T-cell (primary cell): ENCODE measurements around the gene SRGAP1. TPM values are rescaled to one million over a fixed set of nuclear protein-coding genes. Genes with fewer than 3 reads are reported as not detected.

Experiments used
- ATAC-seq, 4 experiments: fragments of 200-7000 bp in 3 of 4; fragments of 150-1000 bp in 1 of 4; cut with Tn5 transposase; replicated peaks in 1 of 4; 1 replicate in 3 of 4; 2 replicates in 1 of 4; pipeline ENCODE4 v1.10.0; 2021; ENCODE audit warnings: moderate library complexity in 3 of 4, mild to moderate bottlenecking in 2 of 4, moderate number of reproducible peaks in 1 of 4
- CTCF ChIA-PET, 2 donors: fragments of 300-600 bp; sonication (Branson Sonifier 250); formaldehyde crosslinking; loops; one replicate each; lab custom pipeline; 2022; ENCODE audit warnings: antibody characterized with exemption in 2 of 2; lab: Charles Lee
- POLR2A ChIA-PET, 2 donors: fragments of 300-600 bp; sonication (Branson Sonifier 250); formaldehyde crosslinking; loops; one replicate each; lab custom pipeline; 2022; ENCODE audit warnings: antibody characterized with exemption in 2 of 2; lab: Charles Lee
- DNase-seq, 35 experiments: peaks; one replicate each; pipeline versions ENCODE4 v3.0.0 to v3.0.0-alpha.2; 2013 to 2023
- H3K27ac ChIP-seq: one replicate; pipeline ENCODE4 v1.5.1; 2013; ENCODE audit warnings: low read length
- H3K27me3 ChIP-seq, 2 experiments: replicated peaks in 1 of 2; 1 replicate in 1 of 2; 2 replicates in 1 of 2; pipeline versions ENCODE4 v1.6.1 to v1.7.0; 2013; ENCODE audit warnings: low read length in 1 of 2, mixed read lengths in 1 of 2; ENCODE audit not compliant: control insufficient read depth in 2 of 2, insufficient read depth in 2 of 2; ENCODE audit errors: extremely low read depth in 1 of 2
- H3K36me3 ChIP-seq, 2 donors: 1 replicate in 1 of 2; 2 replicates in 1 of 2; pipeline versions ENCODE4 v1.6.1 to v1.7.0; 2013; ENCODE audit warnings: low read length in 1 of 2; ENCODE audit not compliant: control insufficient read depth in 2 of 2, insufficient read depth in 1 of 2; ENCODE audit errors: extremely low read depth in 1 of 2
- H3K4me1 ChIP-seq, 2 experiments: 1 replicate in 1 of 2; 2 replicates in 1 of 2; pipeline versions ENCODE4 v1.6.1 to v1.7.0; 2013; ENCODE audit warnings: low read length in 2 of 2, mixed read lengths in 1 of 2; ENCODE audit not compliant: insufficient read depth in 2 of 2, control insufficient read depth in 1 of 2; ENCODE audit errors: extremely low read depth in 1 of 2
- H3K4me3 ChIP-seq, 2 donors: 1 replicate in 1 of 2; 2 replicates in 1 of 2; pipeline versions ENCODE4 v1.5.1 to v1.7.0; 2013; ENCODE audit warnings: mild to moderate bottlenecking in 2 of 2, low read length in 1 of 2, moderate library complexity in 1 of 2; ENCODE audit not compliant: control insufficient read depth in 1 of 2; ENCODE audit errors: extremely low read depth in 1 of 2
- H3K9me3 ChIP-seq: 2 replicates; pipeline ENCODE4 v1.7.0; 2013
- H3K27ac Mint-ChIP-seq, 2 donors: one replicate each; pipeline ENCODE4 v1.8.0; 2020 to 2021; ENCODE audit warnings: mild to moderate bottlenecking in 2 of 2, mixed read lengths in 2 of 2
- H3K27me3 Mint-ChIP-seq, 2 donors: one replicate each; pipeline ENCODE4 v1.8.0; 2021 to 2022; ENCODE audit warnings: mixed read lengths in 2 of 2
- H3K36me3 Mint-ChIP-seq: one replicate; pipeline ENCODE4 v1.8.0; 2021; ENCODE audit warnings: mixed read lengths
- H3K4me1 Mint-ChIP-seq, 3 donors: one replicate each; pipeline ENCODE4 v1.8.0; 2020 to 2022; ENCODE audit warnings: mixed read lengths in 3 of 3, mild to moderate bottlenecking in 1 of 3
- H3K4me3 Mint-ChIP-seq, 3 donors: one replicate each; pipeline ENCODE4 v1.8.0; 2020 to 2022; ENCODE audit warnings: mild to moderate bottlenecking in 3 of 3, mixed read lengths in 3 of 3, moderate library complexity in 3 of 3
- H3K9me3 Mint-ChIP-seq, 3 donors: one replicate each; pipeline ENCODE4 v1.8.0; 2020 to 2022; ENCODE audit warnings: mixed read lengths in 3 of 3
- WGBS: methylation state at CpG from one replicate; pipeline ENCODE4 v1.1.5; 2013; ENCODE audit warnings: missing lambda C conversion rate; ENCODE audit not compliant: insufficient coverage; 5-methylcytosine and 5-hydroxymethylcytosine counted together
- total RNA-seq, 35 experiments: library from RNA in 6 of 35; stranded (reverse) in 6 of 35; fragments of 120-200 nt in 1 of 35; gene quantifications; one replicate each; pipeline versions ENCODE4 v1.2.1 to v1.2.4 and lab custom pipeline; 2013 to 2026

The SRGAP1 gene
- total RNA-seq, 5 donors from 2014 or later (not counting 1 experiment from before 2014, with no cell fraction given): 0.07 to 0.38 (median 0.17) TPM; not detected in 1

DNA sequence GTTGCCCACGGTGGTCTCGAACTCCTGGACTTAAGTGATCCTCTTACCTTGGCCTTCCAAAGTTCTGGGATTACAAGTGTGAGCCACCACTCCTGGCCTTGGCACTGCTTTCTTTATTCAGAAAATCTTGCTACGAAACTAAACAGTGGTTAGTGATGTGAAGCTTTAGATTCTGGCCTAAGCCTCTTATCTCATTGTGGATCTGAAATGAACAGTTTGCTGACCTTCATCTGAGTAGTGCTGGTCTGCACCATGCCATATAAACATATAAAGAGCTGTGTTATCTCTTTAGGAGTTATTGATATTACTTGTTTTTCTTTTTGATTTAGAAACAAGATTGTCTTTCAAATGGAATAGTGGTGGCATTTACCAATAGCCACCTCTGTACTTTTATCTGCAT is 22.6 kb downstream of the SRGAP1 start:
- 80% methylated on average over 2 of the region's 3 CpGs for WGBS
- ATAC-seq: no peak
- CTCF ChIA-PET: no interaction called here

DNA sequence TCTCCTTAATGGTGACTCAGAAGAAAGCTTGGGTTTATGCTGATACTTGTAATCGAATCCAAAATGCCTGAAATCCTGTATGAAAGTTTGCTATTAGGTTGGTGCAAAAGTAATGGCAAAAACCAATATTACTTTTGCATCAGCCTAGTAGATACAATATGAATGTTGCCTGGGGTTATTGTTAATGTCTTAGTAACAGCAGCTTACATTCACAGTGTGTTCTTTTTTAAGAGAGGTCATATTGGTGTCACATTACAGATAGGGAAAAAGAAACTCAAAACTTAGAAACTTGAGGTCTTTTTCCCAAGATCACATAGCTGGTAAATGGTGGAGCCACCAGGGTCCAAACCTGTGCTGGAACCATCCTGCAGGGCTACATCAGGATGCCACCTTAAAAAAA is 25.2 kb downstream of the SRGAP1 start:
- Mint-ChIP-seq H3K36me3 (no peaks in the 10 kb centered on the region), H3K27ac (no peak overlapping the region)
- no peak for ATAC-seq

More for the DNA sequence above, 22.6 kb downstream of the SRGAP1 start:
- Histone ChIP-seq H3K27ac (no peak overlapping the region), H3K27me3 (peaks cover 0 to 7% of the 10 kb centered on the region in 2 experiments), H3K4me1 (no peaks in the 10 kb centered on the region), H3K9me3 (no peaks in the 10 kb centered on the region), H3K4me3 (no peak overlapping the region), H3K36me3 (no peaks in the 10 kb centered on the region)
- POLR2A ChIA-PET: no interaction called here
- Mint-ChIP-seq H3K27ac (no peak overlapping the region), H3K36me3 (no peaks in the 10 kb centered on the region), H3K4me1 (no peaks in the 10 kb centered on the region), H3K27me3 (peaks cover 20 to 22% of the 10 kb centered on the region in 2 donors), H3K4me3 (no peak overlapping the region), H3K9me3 (no peaks in the 10 kb centered on the region)
- no peak for DNase-seq

DNA sequence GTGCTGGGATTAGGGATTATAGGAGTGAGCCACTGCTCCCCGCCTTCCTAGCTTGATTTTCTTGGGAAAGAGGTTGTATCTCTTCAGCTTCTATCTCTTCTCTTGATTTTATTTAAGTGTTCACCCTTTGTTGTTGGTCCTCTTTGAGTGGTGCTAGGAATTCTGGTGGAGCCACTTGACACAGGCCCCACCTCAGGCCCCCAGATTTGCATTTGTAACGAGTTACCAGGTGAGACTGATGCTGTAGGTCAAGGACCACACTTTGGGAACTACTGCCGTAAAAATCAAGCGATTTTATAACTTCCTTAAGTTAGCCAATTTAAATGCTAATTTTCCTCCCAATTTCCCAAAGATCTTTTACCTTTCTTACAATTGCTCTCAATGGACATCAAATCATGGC is 26.3 kb downstream of the SRGAP1 start:
- ChIA-PET CTCF (no interaction called here), POLR2A (no interaction called here)
- H3K9me3 ChIP-seq: no peaks in the 10 kb centered on the region
- peaks cover 0 to 7% of the 10 kb centered on the region in 2 experiments for H3K27me3 ChIP-seq
- H3K4me3 ChIP-seq: no peak overlapping the region
- WGBS: 64% methylated on average over 3 of the region's 4 CpGs
- H3K36me3 ChIP-seq: no peaks in the 10 kb centered on the region
- Mint-ChIP-seq H3K4me3 (no peak overlapping the region), H3K9me3 (no peaks in the 10 kb centered on the region), H3K27ac (no peak overlapping the region), H3K27me3 (peaks cover 25 to 35% of the 10 kb centered on the region in 2 donors), H3K36me3 (no peaks in the 10 kb centered on the region), H3K4me1 (no peaks in the 10 kb centered on the region)
- no peak for DNase-seq
- no peak overlapping the region for H3K27ac ChIP-seq
- ATAC-seq: no peak
- no peaks in the 10 kb centered on the region for H3K4me1 ChIP-seq

More for the DNA sequence above, 25.2 kb downstream of the SRGAP1 start:
- Histone ChIP-seq H3K9me3 (no peaks in the 10 kb centered on the region), H3K36me3 (no peaks in the 10 kb centered on the region), H3K27ac (no peak overlapping the region), H3K4me3 (no peak overlapping the region), H3K27me3 (peaks cover 0 to 7% of the 10 kb centered on the region in 2 experiments), H3K4me1 (no peaks in the 10 kb centered on the region)
- no CpG with 5 or more reads among the region's 1 CpG for WGBS
- no peaks in the 10 kb centered on the region for H3K4me1 Mint-ChIP-seq
- peaks cover 25 to 35% of the 10 kb centered on the region in 2 donors for H3K27me3 Mint-ChIP-seq
- ChIA-PET CTCF (interaction anchor here (0.6 to 0.7 kb wide), 3 partner anchors 476 to 516 kb away, joined by 4 to 6 read pairs (median 5); no protein-coding TSS in a partner anchor), POLR2A (interaction anchor here in 1 of 2 donors (0.7 kb wide), 1 partner anchor 368 kb away, joined by 9 read pairs; no protein-coding TSS in a partner anchor)
- no peaks in the 10 kb centered on the region for H3K9me3 Mint-ChIP-seq
- DNase-seq: no peak
- no peak overlapping the region for H3K4me3 Mint-ChIP-seq

DNA sequence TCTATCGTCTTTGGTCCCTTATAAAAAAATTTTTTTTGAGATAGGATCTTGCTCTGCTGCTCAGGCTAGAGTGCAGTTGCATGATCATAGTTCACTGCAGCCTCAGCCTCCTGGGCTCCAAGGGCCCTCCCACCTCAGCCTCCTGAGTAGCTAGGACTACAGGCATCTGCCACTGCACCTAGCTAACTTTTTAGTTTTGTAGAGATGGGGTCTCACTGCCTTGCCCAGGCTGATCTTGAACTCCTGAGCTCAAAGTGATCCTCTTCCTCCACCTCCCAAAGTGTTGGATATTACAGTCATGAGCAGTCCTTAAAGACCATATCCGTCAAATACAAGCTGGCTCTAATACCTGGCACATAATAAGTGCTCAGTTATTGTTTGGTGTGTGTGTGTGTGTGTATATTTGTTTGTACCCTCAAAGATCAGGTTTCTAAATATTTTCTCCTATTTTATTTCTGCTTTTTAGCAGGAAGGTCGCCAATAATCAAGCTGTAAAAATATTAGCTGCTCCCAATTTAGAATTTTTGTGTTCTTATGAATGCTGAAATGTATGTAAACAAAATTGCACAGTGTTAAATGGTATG is 30.5 kb downstream of the SRGAP1 start:
- WGBS: no CpG with 5 or more reads among the region's 3 CpGs
- CTCF ChIA-PET: interaction anchor here in 1 of 2 donors (0.6 kb wide), 1 partner anchor 71 kb away, joined by 3 read pairs; no protein-coding TSS in a partner anchor
- ATAC-seq (no peak), DNase-seq (no peak)
- H3K4me3 Mint-ChIP-seq: no peak overlapping the region
- no peaks in the 10 kb centered on the region for H3K9me3 ChIP-seq
- peaks cover 17 to 35% of the 10 kb centered on the region in 2 donors for H3K27me3 Mint-ChIP-seq
- H3K27ac ChIP-seq: no peak overlapping the region
- no peaks in the 10 kb centered on the region for H3K4me1 ChIP-seq
- H3K4me3 ChIP-seq: no peak overlapping the region
- peaks cover 0 to 6% of the 10 kb centered on the region in 2 experiments for H3K27me3 ChIP-seq
- no peaks in the 10 kb centered on the region for H3K4me1 Mint-ChIP-seq
- POLR2A ChIA-PET: no interaction called here
- no peaks in the 10 kb centered on the region for H3K36me3 Mint-ChIP-seq
- H3K36me3 ChIP-seq: no peaks in the 10 kb centered on the region
- no peaks in the 10 kb centered on the region for H3K9me3 Mint-ChIP-seq
- no peak overlapping the region for H3K27ac Mint-ChIP-seq

DNA sequence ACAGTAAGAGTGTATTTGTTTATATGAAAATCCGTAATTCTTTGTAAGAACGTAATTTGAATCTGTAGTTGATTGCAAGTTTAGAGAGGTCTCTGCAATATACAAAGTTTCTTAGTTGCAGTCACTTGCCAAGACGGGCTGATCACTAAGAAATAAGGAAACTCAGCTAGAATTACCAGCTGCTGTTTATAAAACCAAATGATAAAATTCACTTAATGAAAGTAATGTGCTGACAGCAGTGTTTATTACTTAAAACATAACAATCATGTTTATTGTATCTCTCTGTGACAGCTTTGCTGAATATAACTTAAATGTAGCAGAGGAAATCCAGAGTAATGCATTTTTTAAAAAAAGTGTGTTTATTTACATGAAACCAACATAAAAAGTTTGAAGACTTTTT is 31.2 kb downstream of the SRGAP1 start:
- Mint-ChIP-seq H3K27me3 (peaks cover 13 to 40% of the 10 kb centered on the region in 2 donors), H3K27ac (no peak overlapping the region), H3K4me3 (no peak overlapping the region), H3K36me3 (no peaks in the 10 kb centered on the region), H3K4me1 (no peaks in the 10 kb centered on the region), H3K9me3 (no peaks in the 10 kb centered on the region)
- Histone ChIP-seq H3K27me3 (peaks cover 0 to 3% of the 10 kb centered on the region in 2 experiments), H3K4me3 (no peak overlapping the region), H3K27ac (no peak overlapping the region), H3K9me3 (no peaks in the 10 kb centered on the region), H3K36me3 (no peaks in the 10 kb centered on the region), H3K4me1 (no peaks in the 10 kb centered on the region)
- ChIA-PET CTCF (interaction anchor here in 1 of 2 donors (0.6 kb wide), 1 partner anchor 72 kb away, joined by 3 read pairs; no protein-coding TSS in a partner anchor), POLR2A (no interaction called here)
- no peak for ATAC-seq
- 50% methylated on average over 2 of the region's 3 CpGs for WGBS
- DNase-seq: no peak

DNA sequence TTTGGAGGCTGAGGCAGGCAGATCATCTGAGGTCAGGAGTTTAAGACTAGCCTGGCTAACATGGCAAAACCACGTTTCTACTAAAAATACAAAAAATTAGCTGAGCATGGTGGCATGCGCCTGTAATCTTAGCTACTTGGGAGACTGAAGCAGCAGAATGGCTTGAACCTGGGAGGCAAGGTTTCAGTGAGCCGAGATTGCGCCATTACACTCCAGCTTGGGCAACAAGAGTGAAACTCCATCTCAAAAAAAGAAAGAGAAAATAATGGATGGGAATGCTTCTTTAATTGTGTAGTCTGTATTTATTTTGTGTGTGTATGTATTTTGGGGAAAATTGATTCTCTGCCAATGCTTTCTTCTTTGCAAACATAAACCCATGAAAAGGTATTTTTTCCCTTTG is 32.5 kb downstream of the SRGAP1 start:
- no peaks in the 10 kb centered on the region for H3K9me3 ChIP-seq
- WGBS: 86% methylated on average over 3 of the region's 4 CpGs
- ChIA-PET POLR2A (no interaction called here), CTCF (no interaction called here)
- no peak overlapping the region for H3K4me3 Mint-ChIP-seq
- no peaks in the 10 kb centered on the region for H3K36me3 Mint-ChIP-seq
- H3K27me3 Mint-ChIP-seq: peaks cover 3 to 31% of the 10 kb centered on the region in 2 donors
- H3K4me1 Mint-ChIP-seq: no peaks in the 10 kb centered on the region
- H3K27ac Mint-ChIP-seq: no peak overlapping the region
- no peaks in the 10 kb centered on the region for H3K36me3 ChIP-seq
- H3K9me3 Mint-ChIP-seq: no peaks in the 10 kb centered on the region
- peaks cover 0 to 3% of the 10 kb centered on the region in 2 experiments for H3K27me3 ChIP-seq
- ATAC-seq: no peak
- no peak overlapping the region for H3K4me3 ChIP-seq
- DNase-seq: no peak
- no peaks in the 10 kb centered on the region for H3K4me1 ChIP-seq
- H3K27ac ChIP-seq: no peak overlapping the region
